Measurements from ENCODE around the gene DIP2C.
"Not testable (repeated sequence)": the region's sequence is repeated elsewhere in the genome, so short reads cannot be mapped to it uniquely, and the experiment has no call there.

The DIP2C gene

GRCh38 chr10:397321-398068 lies 292.0 kb downstream of the DIP2C start:
- DNase-seq, result no peak

- DNase-seq, result no peak
Observed at GRCh38 chr10:396535-397220, 292.8 kb downstream of the DIP2C start.

GRCh38 chr10:396107-396506 lies 293.4 kb downstream of the DIP2C start:
- DNase-seq, result no peak

- DNase-seq, result no peak
Observed at GRCh38 chr10:395665-396064, 293.8 kb downstream of the DIP2C start.

- DNase-seq, result not testable (repeated sequence)
Observed at GRCh38 chr10:394439-395101, 294.9 kb downstream of the DIP2C start.

GRCh38 chr10:393787-394438 lies 295.6 kb downstream of the DIP2C start:
- DNase-seq, result no peak

GRCh38 chr10:393106-393745 lies 296.2 kb downstream of the DIP2C start:
- no peak for DNase-seq

GRCh38 chr10:392705-393037 lies 296.8 kb downstream of the DIP2C start:
- DNase-seq, result no peak

- DNase-seq, result no peak
Observed at GRCh38 chr10:391847-392704, 297.4 kb downstream of the DIP2C start.

GRCh38 chr10:391305-391704 lies 298.2 kb downstream of the DIP2C start:
- no peak for DNase-seq

- DNase-seq, result no peak
Observed at GRCh38 chr10:390449-391100, 298.9 kb downstream of the DIP2C start.

GRCh38 chr10:389836-390448 lies 299.5 kb downstream of the DIP2C start:
- DNase-seq, result no peak

- no peak for DNase-seq
Observed at GRCh38 chr10:389261-389790, 300.1 kb downstream of the DIP2C start.

- no peak for DNase-seq
Observed at GRCh38 chr10:388661-389045, 300.8 kb downstream of the DIP2C start.

- DNase-seq, result no peak
Observed at GRCh38 chr10:387909-388660, 301.4 kb downstream of the DIP2C start.

GRCh38 chr10:387593-387891 lies 301.9 kb downstream of the DIP2C start:
- DNase-seq, result no peak

GRCh38 chr10:386771-387592 lies 302.5 kb downstream of the DIP2C start:
- DNase-seq, result no peak

- no peak for DNase-seq
Observed at GRCh38 chr10:385571-386300, 303.7 kb downstream of the DIP2C start.

Data from NCI-H82 (cell line).